ENCODE results near the gene PPFIA1.
A peak's percentile ranks its signal among the peaks of the same experiment; 100 is the strongest.
"Not testable (repeated sequence)": the region's sequence is repeated elsewhere in the genome, so short reads cannot be mapped to it uniquely, and the experiment has no call there.

Gene PPFIA1

GRCh38 chr11:70292166-70292565 lies 21.7 kb downstream of the PPFIA1 start:
- DNase-seq (ENCODE audit: low read depth) = no peak
- TF ChIP-seq, protein P1, sequence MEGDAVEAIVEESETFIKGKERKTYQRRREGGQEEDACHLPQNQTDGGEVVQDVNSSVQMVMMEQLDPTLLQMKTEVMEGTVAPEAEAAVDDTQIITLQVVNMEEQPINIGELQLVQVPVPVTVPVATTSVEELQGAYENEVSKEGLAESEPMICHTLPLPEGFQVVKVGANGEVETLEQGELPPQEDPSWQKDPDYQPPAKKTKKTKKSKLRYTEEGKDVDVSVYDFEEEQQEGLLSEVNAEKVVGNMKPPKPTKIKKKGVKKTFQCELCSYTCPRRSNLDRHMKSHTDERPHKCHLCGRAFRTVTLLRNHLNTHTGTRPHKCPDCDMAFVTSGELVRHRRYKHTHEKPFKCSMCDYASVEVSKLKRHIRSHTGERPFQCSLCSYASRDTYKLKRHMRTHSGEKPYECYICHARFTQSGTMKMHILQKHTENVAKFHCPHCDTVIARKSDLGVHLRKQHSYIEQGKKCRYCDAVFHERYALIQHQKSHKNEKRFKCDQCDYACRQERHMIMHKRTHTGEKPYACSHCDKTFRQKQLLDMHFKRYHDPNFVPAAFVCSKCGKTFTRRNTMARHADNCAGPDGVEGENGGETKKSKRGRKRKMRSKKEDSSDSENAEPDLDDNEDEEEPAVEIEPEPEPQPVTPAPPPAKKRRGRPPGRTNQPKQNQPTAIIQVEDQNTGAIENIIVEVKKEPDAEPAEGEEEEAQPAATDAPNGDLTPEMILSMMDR (IDR thresholded peaks at IDR 0.05; ENCODE audit: low read length, missing control alignments) = no peak
- H3K4me3 ChIP-seq (replicated peaks; ENCODE audit: low read depth, low read length) = no peak overlapping the region

DNA sequence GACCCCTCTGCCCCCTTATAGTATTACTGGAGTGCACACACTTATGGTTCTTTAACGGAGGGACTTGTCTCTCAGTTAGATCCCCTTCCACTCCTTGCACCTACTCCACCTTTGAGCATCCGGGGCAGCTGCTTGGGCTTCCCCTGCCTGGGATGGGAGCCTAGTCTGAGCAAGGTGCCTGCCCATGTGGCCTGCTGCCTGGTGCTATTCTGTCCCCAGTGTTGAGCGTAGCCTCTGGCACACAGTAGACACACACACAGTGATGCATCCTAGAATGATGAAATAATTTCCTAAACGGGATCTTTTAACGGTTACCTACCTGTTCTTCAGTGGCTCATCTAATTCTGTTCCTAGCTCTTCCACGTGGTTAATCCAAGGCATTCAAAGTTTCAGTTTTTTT lies 22.4 kb downstream of the PPFIA1 start:
- TF ChIP-seq, protein P1 (IDR thresholded peaks at IDR 0.05; ENCODE audit: low read length, missing control alignments) = no peak
- H3K4me3 ChIP-seq (replicated peaks; ENCODE audit: low read depth, low read length) = no peak overlapping the region
- no peak for DNase-seq (ENCODE audit: low read depth)

GRCh38 chr11:70295166-70295565 lies 24.7 kb downstream of the PPFIA1 start:
- not testable (repeated sequence) for H3K4me3 ChIP-seq (replicated peaks; ENCODE audit: low read depth, low read length); DNase-seq (ENCODE audit: low read depth)

DNA sequence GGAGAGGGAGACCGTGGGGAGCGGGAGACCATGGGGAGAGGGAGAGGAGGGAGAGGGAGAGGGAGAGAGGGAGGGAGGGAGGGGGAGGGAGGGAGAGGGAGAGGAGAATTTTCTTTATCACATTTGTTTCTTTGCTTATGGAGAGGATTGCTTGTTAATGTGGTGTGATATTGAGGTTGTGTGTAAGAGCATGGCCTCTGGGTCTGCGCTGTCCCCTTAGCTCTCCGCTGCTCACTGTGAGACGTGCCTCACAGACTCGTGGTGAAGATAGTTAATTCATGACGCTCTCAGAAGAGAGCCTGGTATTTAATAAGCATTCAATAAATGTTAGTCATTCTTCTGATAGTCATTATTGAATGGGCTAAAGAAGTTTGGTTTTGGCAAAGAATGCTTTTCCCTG lies 26.2 kb downstream of the PPFIA1 start:
- H3K4me3 ChIP-seq (replicated peaks; ENCODE audit: low read depth, low read length) = no peak overlapping the region
- TF ChIP-seq, protein P1 (IDR thresholded peaks at IDR 0.05; ENCODE audit: low read length, missing control alignments) = no peak
- DNase-seq (ENCODE audit: low read depth) = no peak

- TF ChIP-seq, protein P1 (IDR thresholded peaks at IDR 0.05; ENCODE audit: low read length, missing control alignments) = no peak
- DNase-seq (ENCODE audit: low read depth) = no peak
- no peak overlapping the region for H3K4me3 ChIP-seq (replicated peaks; ENCODE audit: low read depth, low read length)
These were observed 26.9 kb downstream of the PPFIA1 start for GRCh38 chr11:70297341-70297740.

- DNase-seq (ENCODE audit: low read depth) = peak; percentile 20
- TF ChIP-seq, protein P1 (IDR thresholded peaks at IDR 0.05; ENCODE audit: low read length, missing control alignments) = no peak
- H3K4me3 ChIP-seq (replicated peaks; ENCODE audit: low read depth, low read length) = no peak overlapping the region
These were observed 27.9 kb downstream of the PPFIA1 start for GRCh38 chr11:70298243-70298915.

DNA sequence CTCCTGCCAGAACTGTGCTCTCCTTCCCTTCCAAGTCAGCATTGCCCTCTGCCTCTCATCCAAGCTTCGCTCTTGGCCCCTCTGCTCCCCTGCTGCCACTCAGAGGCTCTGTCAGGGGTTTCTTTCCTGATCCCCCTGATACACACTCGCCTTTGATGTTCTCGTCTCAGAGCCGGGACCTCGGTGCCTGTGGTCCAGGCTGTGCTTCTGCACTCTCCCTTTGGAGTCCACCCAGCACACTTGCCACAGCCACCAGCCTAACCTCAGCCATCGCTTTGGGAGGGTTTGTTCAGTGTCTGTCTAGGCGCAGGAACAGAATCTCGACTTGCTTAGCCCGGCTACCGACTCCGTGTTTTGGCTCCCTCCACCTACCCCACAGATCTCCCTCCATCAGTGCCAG lies 29.1 kb downstream of the PPFIA1 start:
- H3K4me3 ChIP-seq (replicated peaks; ENCODE audit: low read depth, low read length) = no peak overlapping the region
- TF ChIP-seq, protein P1 (IDR thresholded peaks at IDR 0.05; ENCODE audit: low read length, missing control alignments) = no peak
- no peak for DNase-seq (ENCODE audit: low read depth)

Data from fibroblast of pulmonary artery (primary cell).